ENCODE data around the gene CACUL1.

DNA sequence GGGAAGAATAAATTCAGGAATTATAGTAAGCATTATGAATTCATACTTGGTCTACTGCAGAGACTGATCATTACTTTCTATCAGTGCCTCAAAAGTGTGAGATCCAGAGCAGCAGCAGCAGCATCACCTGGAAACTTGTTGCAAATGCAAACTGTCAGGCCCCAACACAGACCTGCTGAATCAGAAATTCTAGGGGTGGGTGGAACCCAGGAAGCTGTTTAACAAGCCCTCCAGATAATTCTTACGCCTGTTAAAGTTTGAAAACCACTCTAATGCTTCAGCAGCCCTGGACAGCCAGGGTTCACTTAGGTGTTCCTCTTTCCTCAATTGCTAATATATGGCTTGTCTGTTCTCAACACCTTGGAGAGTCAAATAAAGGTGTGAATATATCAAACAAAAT is 19.5 kb downstream of the CACUL1 start:
- no peak for TF ChIP-seq EZH2 (IDR thresholded peaks at IDR 0.05; ENCODE audit: insufficient read depth, low read length)
- TF ChIP-seq, protein P1, sequence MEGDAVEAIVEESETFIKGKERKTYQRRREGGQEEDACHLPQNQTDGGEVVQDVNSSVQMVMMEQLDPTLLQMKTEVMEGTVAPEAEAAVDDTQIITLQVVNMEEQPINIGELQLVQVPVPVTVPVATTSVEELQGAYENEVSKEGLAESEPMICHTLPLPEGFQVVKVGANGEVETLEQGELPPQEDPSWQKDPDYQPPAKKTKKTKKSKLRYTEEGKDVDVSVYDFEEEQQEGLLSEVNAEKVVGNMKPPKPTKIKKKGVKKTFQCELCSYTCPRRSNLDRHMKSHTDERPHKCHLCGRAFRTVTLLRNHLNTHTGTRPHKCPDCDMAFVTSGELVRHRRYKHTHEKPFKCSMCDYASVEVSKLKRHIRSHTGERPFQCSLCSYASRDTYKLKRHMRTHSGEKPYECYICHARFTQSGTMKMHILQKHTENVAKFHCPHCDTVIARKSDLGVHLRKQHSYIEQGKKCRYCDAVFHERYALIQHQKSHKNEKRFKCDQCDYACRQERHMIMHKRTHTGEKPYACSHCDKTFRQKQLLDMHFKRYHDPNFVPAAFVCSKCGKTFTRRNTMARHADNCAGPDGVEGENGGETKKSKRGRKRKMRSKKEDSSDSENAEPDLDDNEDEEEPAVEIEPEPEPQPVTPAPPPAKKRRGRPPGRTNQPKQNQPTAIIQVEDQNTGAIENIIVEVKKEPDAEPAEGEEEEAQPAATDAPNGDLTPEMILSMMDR (IDR thresholded peaks at IDR 0.05; ENCODE audit: insufficient read depth, low read depth, low read length), result no peak

Measured in astrocyte (in vitro differentiated cells and primary cell).